NCI-H1436 treated with DMSO at 0.1 percent for 48 hours (cell line): Measurements from ENCODE around the gene CYP11A1.

Source experiments
- DNase-seq: peaks from one replicate; lab custom pipeline; 2025; lab: John Stamatoyannopoulos, UW

The CYP11A1 gene

GRCh38 chr15:74367296-74367854 lies at the start of gene CYP11A1:
TSS of gene CYP11A1 (minus strand) at chr15:74367646. CDS start at chr15:74367585, 61 bp downstream.
- DNase-seq, result no peak

- DNase-seq, result no peak
These were observed 49.8 kb upstream of the CYP11A1 start for GRCh38 chr15:74417225-74417624.

- no peak for DNase-seq
These were observed 48.8 kb upstream of the CYP11A1 start for GRCh38 chr15:74415966-74416916.

GRCh38 chr15:74414603-74415338 lies 47.3 kb upstream of the CYP11A1 start:
- DNase-seq, result no peak

GRCh38 chr15:74414081-74414580 lies 46.7 kb upstream of the CYP11A1 start:
- DNase-seq, result no peak

- DNase-seq, result no peak
These were observed 46.1 kb upstream of the CYP11A1 start for GRCh38 chr15:74413350-74414080.

- no peak for DNase-seq
These were observed 44.7 kb upstream of the CYP11A1 start for GRCh38 chr15:74412159-74412558.

GRCh38 chr15:74411686-74412085 lies 44.2 kb upstream of the CYP11A1 start:
- no peak for DNase-seq

- DNase-seq, result no peak
These were observed 43.1 kb upstream of the CYP11A1 start for GRCh38 chr15:74410502-74410901.

- no peak for DNase-seq
These were observed 41.8 kb upstream of the CYP11A1 start for GRCh38 chr15:74409225-74409624.

- no peak for DNase-seq
These were observed 41.4 kb upstream of the CYP11A1 start for GRCh38 chr15:74408815-74409214.

- DNase-seq, result no peak
These were observed 40.9 kb upstream of the CYP11A1 start for GRCh38 chr15:74408385-74408784.

GRCh38 chr15:74406992-74407705 lies 39.7 kb upstream of the CYP11A1 start:
- no peak for DNase-seq

- no peak for DNase-seq
These were observed 39.1 kb upstream of the CYP11A1 start for GRCh38 chr15:74406517-74406916.

- no peak for DNase-seq
These were observed 38.4 kb upstream of the CYP11A1 start for GRCh38 chr15:74405823-74406222.

GRCh38 chr15:74403991-74404563 lies 36.6 kb upstream of the CYP11A1 start:
- no peak for DNase-seq

- DNase-seq, result no peak
These were observed 36.1 kb upstream of the CYP11A1 start for GRCh38 chr15:74403588-74403919.

- no peak for DNase-seq
These were observed 35.6 kb upstream of the CYP11A1 start for GRCh38 chr15:74402873-74403587.

GRCh38 chr15:74402337-74402841 lies 34.9 kb upstream of the CYP11A1 start:
- DNase-seq, result no peak
